Measurements from ENCODE around the gene AHSA1. TPM values are rescaled to one million over a fixed set of nuclear protein-coding genes. Genes with fewer than 3 reads are reported as not detected.
A peak's percentile ranks its signal among the peaks of the same experiment; 100 is the strongest.

AHSA1 gene
- total and polyA plus RNA-seq, 7 donors = 82.3 to 120 (median 102) TPM

DNA sequence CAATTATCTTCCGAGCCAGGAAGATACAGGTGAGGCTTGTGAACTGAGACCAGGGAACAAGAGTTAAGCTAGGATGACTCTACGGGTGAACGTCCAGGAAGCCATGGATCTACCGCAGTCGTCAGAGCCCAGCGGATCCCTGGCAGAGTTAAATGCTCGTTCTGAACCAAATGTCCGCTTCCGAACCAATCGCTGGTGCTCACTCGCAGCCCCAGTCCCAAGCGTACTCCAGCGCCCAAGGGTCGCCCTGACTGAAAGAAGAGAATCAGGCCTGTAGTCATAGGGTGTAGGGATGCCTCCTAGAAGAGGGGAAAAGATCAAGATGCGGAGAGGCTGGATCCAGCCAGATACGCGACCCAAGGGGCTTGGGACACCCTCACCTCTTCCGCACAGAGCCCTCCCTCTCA is 775 bp upstream of the AHSA1 start:
- DNase-seq = peak; percentile 64
- peaks cover 17 to 41% (median 28%) of the 10 kb centered on the region in 4 donors for H3K36me3 ChIP-seq
- H3K4me3 ChIP-seq = peak overlapping the region; percentile 61 to 90 (median 84)
- no peaks in the 10 kb centered on the region for H3K9me3 ChIP-seq
- no peaks in the 10 kb centered on the region for H3K27me3 ChIP-seq
- WGBS, 2 donors = 0% methylated on average over 18 of the region's 18 CpGs
- TF ChIP-seq, protein P1, sequence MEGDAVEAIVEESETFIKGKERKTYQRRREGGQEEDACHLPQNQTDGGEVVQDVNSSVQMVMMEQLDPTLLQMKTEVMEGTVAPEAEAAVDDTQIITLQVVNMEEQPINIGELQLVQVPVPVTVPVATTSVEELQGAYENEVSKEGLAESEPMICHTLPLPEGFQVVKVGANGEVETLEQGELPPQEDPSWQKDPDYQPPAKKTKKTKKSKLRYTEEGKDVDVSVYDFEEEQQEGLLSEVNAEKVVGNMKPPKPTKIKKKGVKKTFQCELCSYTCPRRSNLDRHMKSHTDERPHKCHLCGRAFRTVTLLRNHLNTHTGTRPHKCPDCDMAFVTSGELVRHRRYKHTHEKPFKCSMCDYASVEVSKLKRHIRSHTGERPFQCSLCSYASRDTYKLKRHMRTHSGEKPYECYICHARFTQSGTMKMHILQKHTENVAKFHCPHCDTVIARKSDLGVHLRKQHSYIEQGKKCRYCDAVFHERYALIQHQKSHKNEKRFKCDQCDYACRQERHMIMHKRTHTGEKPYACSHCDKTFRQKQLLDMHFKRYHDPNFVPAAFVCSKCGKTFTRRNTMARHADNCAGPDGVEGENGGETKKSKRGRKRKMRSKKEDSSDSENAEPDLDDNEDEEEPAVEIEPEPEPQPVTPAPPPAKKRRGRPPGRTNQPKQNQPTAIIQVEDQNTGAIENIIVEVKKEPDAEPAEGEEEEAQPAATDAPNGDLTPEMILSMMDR (IDR thresholded peaks at IDR 0.05) = no peak
- TF ChIP-seq POLR2AphosphoS5 (IDR thresholded peaks at IDR 0.05) (no peak), EP300 (IDR thresholded peaks at IDR 0.05) (no peak), POLR2A (IDR thresholded peaks at IDR 0.05) (no peak)
- peak overlapping the region; percentile 85 to 96 (median 90) for H3K27ac ChIP-seq
- intact Hi-C loops (cut with DNase I) = loop anchor here (1.0 to 5.0 kb wide), 4 partner anchors 94 to 305 kb away; partner anchors contain the start of genes ALKBH1, SLIRP, SNW1 and SPTLC2
- H3K4me1 ChIP-seq = peaks cover 0 to 32% (median 20%) of the 10 kb centered on the region in 4 donors

DNA sequence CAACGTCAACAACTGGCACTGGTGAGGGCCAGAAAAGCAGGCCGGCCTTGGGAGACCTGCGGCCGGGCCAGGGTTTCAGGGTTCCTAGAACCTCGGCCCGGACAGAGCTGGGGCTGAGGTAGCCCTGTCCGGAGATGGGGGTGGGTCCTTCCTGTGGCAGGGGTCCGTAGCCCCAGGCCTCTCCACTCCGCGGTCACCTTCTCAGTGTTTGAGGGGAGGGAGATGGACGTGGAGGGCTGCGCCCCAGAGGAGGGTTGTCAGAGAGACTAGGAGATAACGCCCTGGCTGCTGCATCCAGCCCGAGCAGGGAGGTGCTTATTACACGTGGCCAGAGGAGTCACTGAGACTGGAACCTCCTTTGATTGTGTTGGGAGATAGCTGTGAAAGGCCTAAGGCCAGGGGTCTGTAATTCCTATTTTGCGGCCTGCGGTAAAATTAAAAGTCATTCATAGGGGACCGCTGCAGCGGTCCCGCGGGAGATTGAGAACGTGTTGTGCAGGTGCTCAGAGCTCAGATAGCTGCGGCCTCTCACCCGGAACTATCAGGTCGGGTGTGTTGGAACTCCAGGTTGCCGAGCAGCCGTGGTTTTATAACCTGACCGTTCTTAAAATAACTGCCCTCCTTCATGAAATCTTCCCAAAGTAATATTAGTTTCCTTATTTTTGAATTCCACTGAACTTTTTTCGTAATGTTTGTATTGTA is 507 bp downstream of the AHSA1 start:
- 0% methylated on average over 29 of the region's 29 CpGs for WGBS, 2 donors
- no peak for TF ChIP-seq POLR2A (IDR thresholded peaks at IDR 0.05)
- TF ChIP-seq EP300 (IDR thresholded peaks at IDR 0.05) = no peak

DNA sequence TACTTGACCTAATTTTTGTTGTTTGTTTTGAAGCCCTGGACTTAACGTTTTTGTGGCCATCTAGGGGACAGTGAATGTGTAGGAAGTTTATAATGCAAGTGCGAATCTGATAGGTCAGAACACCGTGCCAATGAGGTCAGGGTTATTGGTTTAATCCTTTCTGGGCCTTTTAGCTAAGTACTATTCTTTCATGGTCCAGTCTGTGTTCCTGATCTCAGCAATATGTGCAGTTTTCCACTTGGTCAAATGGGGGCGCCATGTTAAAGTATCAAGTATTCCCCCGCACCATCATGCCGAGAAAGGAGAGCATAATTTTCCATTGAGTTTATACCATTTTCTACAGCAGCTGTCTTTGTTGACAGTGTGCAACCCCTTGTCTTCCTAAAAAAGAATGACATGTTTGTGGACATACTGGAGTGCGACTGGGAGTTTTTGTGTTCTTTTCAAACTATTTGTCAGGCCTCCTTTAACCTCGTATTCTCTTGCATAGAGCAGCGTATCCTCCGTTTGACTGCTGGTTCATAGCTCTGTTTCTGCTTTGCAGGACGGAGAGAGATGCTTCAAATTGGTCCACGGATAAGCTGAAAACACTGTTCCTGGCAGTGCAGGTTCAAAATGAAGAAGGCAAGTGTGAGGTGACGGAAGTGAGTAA is 1.3 kb downstream of the AHSA1 start:
- DNase-seq = no peak
- 30 to 40% methylated on average over 13 of the region's 13 CpGs for WGBS, 2 donors
- TF ChIP-seq, protein P1 (IDR thresholded peaks at IDR 0.05) = peak in 3 of 4 experiments; percentile 38 to 53 (median 41)
- no peak for TF ChIP-seq POLR2A (IDR thresholded peaks at IDR 0.05)
- no peak for TF ChIP-seq EP300 (IDR thresholded peaks at IDR 0.05)
- TF ChIP-seq POLR2AphosphoS5 (IDR thresholded peaks at IDR 0.05) = no peak
- Histone ChIP-seq H3K27ac (peak overlapping the region in 3 of 4 donors; percentile 85 to 96 (median 89)), H3K27me3 (no peaks in the 10 kb centered on the region), H3K9me3 (no peaks in the 10 kb centered on the region), H3K4me3 (peak overlapping the region; percentile 61 to 90 (median 84)), H3K4me1 (peaks cover 0 to 32% (median 20%) of the 10 kb centered on the region in 4 donors), H3K36me3 (peaks cover 29 to 47% (median 42%) of the 10 kb centered on the region in 4 donors)
- intact Hi-C loops (cut with DNase I) = loop anchor here (2.0 to 5.0 kb wide), 5 partner anchors 82 to 303 kb away; partner anchors contain the start of genes ALKBH1, GSTZ1, POMT2 and SAMD15

More for the DNA sequence above, 507 bp downstream of the AHSA1 start:
- H3K27ac ChIP-seq = peak overlapping the region; percentile 85 to 96 (median 90)
- peaks cover 28 to 43% (median 36%) of the 10 kb centered on the region in 4 donors for H3K36me3 ChIP-seq
- peaks cover 0 to 32% (median 20%) of the 10 kb centered on the region in 4 donors for H3K4me1 ChIP-seq
- peak overlapping the region; percentile 61 to 90 (median 84) for H3K4me3 ChIP-seq
- H3K27me3 ChIP-seq = no peaks in the 10 kb centered on the region
- intact Hi-C loops (cut with DNase I) = loop anchor here (2.0 to 5.0 kb wide), 5 partner anchors 82 to 304 kb away; partner anchors contain the start of genes ALKBH1, GSTZ1, POMT2 and SAMD15
- DNase-seq = no peak
- no peaks in the 10 kb centered on the region for H3K9me3 ChIP-seq

DNA sequence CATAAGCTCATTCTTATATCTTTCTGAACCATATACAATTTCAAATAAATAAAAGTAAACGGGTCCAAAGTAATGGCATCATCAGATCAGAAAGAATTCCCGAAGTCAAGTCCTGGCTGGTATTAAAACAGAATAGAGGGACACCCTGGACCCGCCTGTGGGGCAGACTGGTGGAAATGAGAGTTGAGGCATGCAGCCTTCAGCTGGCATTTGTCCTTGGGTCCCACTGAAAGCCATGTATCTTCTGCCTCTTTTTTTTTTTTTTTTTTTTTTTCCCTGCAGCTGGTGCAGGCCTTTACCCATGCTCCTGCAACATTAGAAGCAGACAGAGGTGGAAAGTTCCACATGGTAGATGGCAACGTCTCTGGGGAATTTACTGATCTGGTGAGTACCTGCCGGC is 9.9 kb downstream of the AHSA1 start:
- no peak for TF ChIP-seq POLR2AphosphoS5 (IDR thresholded peaks at IDR 0.05)
- TF ChIP-seq, protein P1 (IDR thresholded peaks at IDR 0.05) = no peak
- TF ChIP-seq POLR2A (IDR thresholded peaks at IDR 0.05) = no peak
- no peak for TF ChIP-seq EP300 (IDR thresholded peaks at IDR 0.05)
- WGBS, 2 donors = 85 to 86% methylated on average over 5 of the region's 5 CpGs
- Histone ChIP-seq H3K27me3 (no peaks in the 10 kb centered on the region), H3K36me3 (peaks cover 36 to 73% (median 50%) of the 10 kb centered on the region in 4 donors), H3K9me3 (no peaks in the 10 kb centered on the region), H3K4me3 (no peak overlapping the region), H3K4me1 (no peaks in the 10 kb centered on the region), H3K27ac (no peak overlapping the region)
- DNase-seq = no peak
- intact Hi-C loops (cut with DNase I) = no loop called here

DNA sequence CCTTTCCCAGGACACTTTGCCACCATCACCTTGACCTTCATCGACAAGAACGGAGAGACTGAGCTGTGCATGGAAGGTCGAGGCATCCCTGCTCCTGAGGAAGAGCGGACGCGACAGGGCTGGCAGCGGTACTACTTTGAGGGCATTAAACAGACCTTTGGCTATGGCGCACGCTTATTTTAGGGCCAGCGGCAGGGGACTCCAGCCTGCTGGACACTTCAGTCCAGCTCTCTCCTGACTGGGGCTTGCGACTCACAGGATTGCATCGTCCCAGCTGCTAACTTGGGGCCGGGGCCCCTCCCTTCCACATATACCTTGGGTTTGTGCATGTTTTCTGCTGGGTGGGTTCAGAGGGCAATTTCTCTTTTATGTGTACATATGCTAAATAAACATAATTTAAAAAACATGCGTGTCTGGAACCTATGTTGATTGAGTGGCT is 11.2 kb downstream of the AHSA1 start:
- H3K36me3 ChIP-seq = peaks cover 24 to 60% (median 43%) of the 10 kb centered on the region in 4 donors
- H3K4me3 ChIP-seq = no peak overlapping the region
- TF ChIP-seq POLR2A (IDR thresholded peaks at IDR 0.05) (no peak), POLR2AphosphoS5 (IDR thresholded peaks at IDR 0.05) (no peak), EP300 (IDR thresholded peaks at IDR 0.05) (no peak)
- TF ChIP-seq, protein P1 (IDR thresholded peaks at IDR 0.05) = no peak
- no peak overlapping the region for H3K27ac ChIP-seq
- H3K9me3 ChIP-seq = no peaks in the 10 kb centered on the region
- no peaks in the 10 kb centered on the region for H3K27me3 ChIP-seq
- intact Hi-C loops (cut with DNase I) = no loop called here
- no peak for DNase-seq
- no peaks in the 10 kb centered on the region for H3K4me1 ChIP-seq
- 73 to 85% methylated on average over 14 of the region's 14 CpGs for WGBS, 2 donors

All from sigmoid colon (tissue), 7 donors.